Measurements from ENCODE around the gene ZNF780A. TPM values are rescaled to one million over a fixed set of nuclear protein-coding genes. Genes with fewer than 3 reads are reported as not detected.

Gene ZNF780A
- 14.0 and 31.9 TPM in 2 replicates for total RNA-seq (2014; rRNA removed; shearing (Covaris generic); ENCODE audit: low replicate concordance)

GRCh38 chr19:40090241-40091204, at the start of gene ZNF780A:
Gene ZNF780A, minus strand, starts transcription at chr19:40090943. Its CDS starts 6,190 bp downstream, at chr19:40084753.
- DNase-seq, result peak; percentile 88
- Histone ChIP-seq H3K4me1 (ENCODE audit: low read length) (peaks cover 14% of the 10 kb centered on the region), H3K4me3 (ENCODE audit: low read length) (peak within 1 kb of the TSS; percentile 76), H3K9me3 (ENCODE audit: low read length) (peaks cover 7% of the 10 kb centered on the region; the same call in 1 of the 2 replicates), H3K27ac (ENCODE audit: low read length) (peak within 1 kb of the TSS; percentile 54), H2AFZ (ENCODE audit: low read length) (peak within 1 kb of the TSS; percentile 98), H4K20me1 (ENCODE audit: insufficient read depth, low read depth, low read length) (no peaks in the 10 kb centered on the region), H3K27me3 (ENCODE audit: low read length) (no peaks in the 10 kb centered on the region), H3K36me3 (ENCODE audit: insufficient read depth, low read length) (peaks cover 19% of the 10 kb centered on the region), H3K79me2 (ENCODE audit: low read length) (peaks cover 52% of the 10 kb centered on the region), H3K4me2 (ENCODE audit: low read depth, low read length, poor library complexity, severe bottlenecking) (peak within 1 kb of the TSS; percentile 84), H3K9me2 (replicated peaks; ENCODE audit: insufficient read depth, low read length) (no peaks in the 10 kb centered on the region), H3K9ac (ENCODE audit: low read length) (peak within 1 kb of the TSS; percentile 82)

GRCh38 chr19:40139533-40140287, 49.0 kb upstream of the ZNF780A start:
- Histone ChIP-seq H3K36me3 (ENCODE audit: insufficient read depth, low read length) (no peaks in the 10 kb centered on the region), H3K9ac (ENCODE audit: low read length) (no peak overlapping the region), H3K4me3 (ENCODE audit: low read length) (no peak overlapping the region), H3K27ac (ENCODE audit: low read length) (no peak overlapping the region), H3K79me2 (ENCODE audit: low read length) (no peaks in the 10 kb centered on the region), H3K4me2 (ENCODE audit: low read depth, low read length, poor library complexity, severe bottlenecking) (no peak overlapping the region), H3K4me1 (ENCODE audit: low read length) (peaks cover 13% of the 10 kb centered on the region), H3K9me3 (ENCODE audit: low read length) (no peaks in the 10 kb centered on the region), H3K27me3 (ENCODE audit: low read length) (no peaks in the 10 kb centered on the region), H4K20me1 (ENCODE audit: insufficient read depth, low read depth, low read length) (no peaks in the 10 kb centered on the region), H3K9me2 (replicated peaks; ENCODE audit: insufficient read depth, low read length) (no peaks in the 10 kb centered on the region), H2AFZ (ENCODE audit: low read length) (no peak overlapping the region)
- peak; percentile 75 for DNase-seq

- no peaks in the 10 kb centered on the region for H3K36me3 ChIP-seq (ENCODE audit: insufficient read depth, low read length)
These were observed 46.1 kb upstream of the ZNF780A start for GRCh38 chr19:40136818-40137217.

DNA sequence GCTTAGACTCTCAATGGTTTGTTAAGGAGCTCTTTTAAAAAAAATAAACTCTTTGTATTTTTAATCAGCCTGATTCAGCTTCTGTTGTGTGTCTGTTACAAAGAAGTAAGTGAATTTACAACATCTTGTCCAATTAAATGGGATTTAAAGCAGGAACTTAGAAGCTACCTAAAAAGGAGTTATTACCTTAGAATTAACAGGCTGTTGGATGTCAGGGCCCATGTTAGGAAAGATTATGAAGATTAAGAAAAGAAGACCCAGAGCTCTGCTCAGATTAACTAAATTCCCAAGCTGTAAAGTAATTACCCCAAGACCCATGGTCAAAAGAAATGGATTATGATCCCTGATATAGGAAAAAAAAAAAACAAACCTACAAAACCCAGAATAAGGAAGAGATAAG, 44.1 kb upstream of the ZNF780A start:
- no peak for DNase-seq
- Histone ChIP-seq H3K9me3 (ENCODE audit: low read length) (no peaks in the 10 kb centered on the region), H3K27me3 (ENCODE audit: low read length) (no peaks in the 10 kb centered on the region), H3K4me2 (ENCODE audit: low read depth, low read length, poor library complexity, severe bottlenecking) (no peak overlapping the region), H2AFZ (ENCODE audit: low read length) (no peak overlapping the region), H3K4me1 (ENCODE audit: low read length) (no peaks in the 10 kb centered on the region), H4K20me1 (ENCODE audit: insufficient read depth, low read depth, low read length) (no peaks in the 10 kb centered on the region), H3K4me3 (ENCODE audit: low read length) (no peak overlapping the region), H3K9me2 (replicated peaks; ENCODE audit: insufficient read depth, low read length) (no peaks in the 10 kb centered on the region), H3K36me3 (ENCODE audit: insufficient read depth, low read length) (no peaks in the 10 kb centered on the region), H3K9ac (ENCODE audit: low read length) (no peak overlapping the region), H3K79me2 (ENCODE audit: low read length) (no peaks in the 10 kb centered on the region), H3K27ac (ENCODE audit: low read length) (no peak overlapping the region)

More at GRCh38 chr19:40136818-40137217, 46.1 kb upstream of the ZNF780A start:
- no peak overlapping the region for H3K4me3 ChIP-seq (ENCODE audit: low read length)
- DNase-seq, result no peak
- no peaks in the 10 kb centered on the region for H3K27me3 ChIP-seq (ENCODE audit: low read length)
- H4K20me1 ChIP-seq (ENCODE audit: insufficient read depth, low read depth, low read length), result no peaks in the 10 kb centered on the region
- no peaks in the 10 kb centered on the region for H3K9me3 ChIP-seq (ENCODE audit: low read length)
- H3K79me2 ChIP-seq (ENCODE audit: low read length), result no peaks in the 10 kb centered on the region
- no peak overlapping the region for H3K4me2 ChIP-seq (ENCODE audit: low read depth, low read length, poor library complexity, severe bottlenecking)
- H3K9me2 ChIP-seq (replicated peaks; ENCODE audit: insufficient read depth, low read length), result no peaks in the 10 kb centered on the region
- no peak overlapping the region for H3K9ac ChIP-seq (ENCODE audit: low read length)
- H2AFZ ChIP-seq (ENCODE audit: low read length), result no peak overlapping the region
- H3K27ac ChIP-seq (ENCODE audit: low read length), result no peak overlapping the region
- H3K4me1 ChIP-seq (ENCODE audit: low read length), result no peaks in the 10 kb centered on the region

DNA sequence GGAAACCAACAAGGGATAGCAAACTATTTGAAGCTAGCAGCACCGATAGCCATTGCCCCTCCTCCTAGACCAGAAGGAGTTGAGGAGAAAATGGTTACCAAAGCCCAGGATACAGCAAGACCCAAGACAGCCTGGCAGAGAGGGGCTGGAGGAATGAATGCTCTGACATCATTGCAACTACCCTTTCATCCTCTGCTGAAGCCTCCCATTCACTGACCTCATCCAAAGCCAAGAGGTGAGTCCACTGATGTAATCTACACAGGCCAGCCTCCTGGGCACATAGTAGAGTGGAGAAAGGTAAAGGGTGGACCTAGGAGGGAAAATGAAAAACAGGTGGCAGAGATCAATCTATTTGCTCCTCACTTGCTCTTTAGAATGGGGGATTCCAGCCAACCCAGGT, 42.7 kb upstream of the ZNF780A start:
- Histone ChIP-seq H3K9me3 (ENCODE audit: low read length) (no peaks in the 10 kb centered on the region), H3K27me3 (ENCODE audit: low read length) (no peaks in the 10 kb centered on the region), H4K20me1 (ENCODE audit: insufficient read depth, low read depth, low read length) (no peaks in the 10 kb centered on the region), H3K36me3 (ENCODE audit: insufficient read depth, low read length) (no peaks in the 10 kb centered on the region), H3K9ac (ENCODE audit: low read length) (no peak overlapping the region), H2AFZ (ENCODE audit: low read length) (no peak overlapping the region), H3K4me1 (ENCODE audit: low read length) (no peaks in the 10 kb centered on the region), H3K9me2 (replicated peaks; ENCODE audit: insufficient read depth, low read length) (no peaks in the 10 kb centered on the region), H3K27ac (ENCODE audit: low read length) (no peak overlapping the region), H3K4me2 (ENCODE audit: low read depth, low read length, poor library complexity, severe bottlenecking) (no peak overlapping the region), H3K4me3 (ENCODE audit: low read length) (no peak overlapping the region), H3K79me2 (ENCODE audit: low read length) (no peaks in the 10 kb centered on the region)
- no peak for DNase-seq

DNA sequence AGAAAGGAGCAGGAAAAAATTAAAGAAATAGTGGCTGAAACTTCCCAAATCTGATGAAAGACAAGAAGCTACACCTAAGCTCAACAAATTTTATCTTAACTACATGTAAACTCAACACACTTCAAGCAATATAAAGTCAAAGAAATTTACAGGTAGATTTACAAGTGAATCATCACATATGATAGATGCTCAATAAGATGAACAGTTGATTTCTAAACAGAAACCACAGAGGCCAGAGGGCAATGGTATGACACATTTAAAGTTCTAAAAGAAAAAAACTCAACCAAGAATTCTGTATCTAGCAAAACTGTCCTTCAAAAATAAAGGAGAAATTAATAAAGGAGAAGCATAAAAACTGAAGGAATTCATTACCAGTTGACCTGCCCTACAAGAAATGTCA, 39.3 kb upstream of the ZNF780A start:
- no peak for DNase-seq
- H3K36me3 ChIP-seq (ENCODE audit: insufficient read depth, low read length), result no peaks in the 10 kb centered on the region
- no peak overlapping the region for H2AFZ ChIP-seq (ENCODE audit: low read length)
- H4K20me1 ChIP-seq (ENCODE audit: insufficient read depth, low read depth, low read length), result no peaks in the 10 kb centered on the region
- H3K27ac ChIP-seq (ENCODE audit: low read length), result no peak overlapping the region
- H3K9me2 ChIP-seq (replicated peaks; ENCODE audit: insufficient read depth, low read length), result no peaks in the 10 kb centered on the region
- H3K9ac ChIP-seq (ENCODE audit: low read length), result no peak overlapping the region
- no peaks in the 10 kb centered on the region for H3K27me3 ChIP-seq (ENCODE audit: low read length)
- no peaks in the 10 kb centered on the region for H3K4me1 ChIP-seq (ENCODE audit: low read length)
- no peaks in the 10 kb centered on the region for H3K9me3 ChIP-seq (ENCODE audit: low read length)
- no peak overlapping the region for H3K4me2 ChIP-seq (ENCODE audit: low read depth, low read length, poor library complexity, severe bottlenecking)
- H3K4me3 ChIP-seq (ENCODE audit: low read length), result no peak overlapping the region
- H3K79me2 ChIP-seq (ENCODE audit: low read length), result no peaks in the 10 kb centered on the region

- Histone ChIP-seq H3K4me1 (ENCODE audit: low read length) (no peaks in the 10 kb centered on the region), H3K27me3 (ENCODE audit: low read length) (no peaks in the 10 kb centered on the region), H4K20me1 (ENCODE audit: insufficient read depth, low read depth, low read length) (no peaks in the 10 kb centered on the region), H3K9me2 (replicated peaks; ENCODE audit: insufficient read depth, low read length) (no peaks in the 10 kb centered on the region), H3K4me2 (ENCODE audit: low read depth, low read length, poor library complexity, severe bottlenecking) (no peak overlapping the region), H2AFZ (ENCODE audit: low read length) (no peak overlapping the region), H3K9ac (ENCODE audit: low read length) (no peak overlapping the region), H3K27ac (ENCODE audit: low read length) (no peak overlapping the region), H3K4me3 (ENCODE audit: low read length) (no peak overlapping the region), H3K36me3 (ENCODE audit: insufficient read depth, low read length) (no peaks in the 10 kb centered on the region), H3K79me2 (ENCODE audit: low read length) (no peaks in the 10 kb centered on the region), H3K9me3 (ENCODE audit: low read length) (no peaks in the 10 kb centered on the region)
- DNase-seq, result no peak
These were observed 38.7 kb upstream of the ZNF780A start for GRCh38 chr19:40129425-40129824.

GRCh38 chr19:40128991-40129390, 38.2 kb upstream of the ZNF780A start:
- Histone ChIP-seq H4K20me1 (ENCODE audit: insufficient read depth, low read depth, low read length) (no peaks in the 10 kb centered on the region), H3K9me3 (ENCODE audit: low read length) (no peaks in the 10 kb centered on the region), H3K79me2 (ENCODE audit: low read length) (no peaks in the 10 kb centered on the region), H3K27ac (ENCODE audit: low read length) (no peak overlapping the region), H3K4me1 (ENCODE audit: low read length) (no peaks in the 10 kb centered on the region), H3K4me3 (ENCODE audit: low read length) (no peak overlapping the region), H3K9ac (ENCODE audit: low read length) (no peak overlapping the region), H3K36me3 (ENCODE audit: insufficient read depth, low read length) (no peaks in the 10 kb centered on the region), H3K27me3 (ENCODE audit: low read length) (no peaks in the 10 kb centered on the region), H3K9me2 (replicated peaks; ENCODE audit: insufficient read depth, low read length) (no peaks in the 10 kb centered on the region), H3K4me2 (ENCODE audit: low read depth, low read length, poor library complexity, severe bottlenecking) (no peak overlapping the region), H2AFZ (ENCODE audit: low read length) (no peak overlapping the region)
- DNase-seq, result no peak

All from Karpas-422 (cell line).